Dedifferentiated amniotic fluid mesenchymal stem cell (primary cell): Measurements from ENCODE around the gene SDR42E2.
"Not testable (repeated sequence)": the region's sequence is repeated elsewhere in the genome, so short reads cannot be mapped to it uniquely, and the experiment has no call there.

Experiments used
- DNase-seq: peaks from one replicate; pipeline ENCODE4 v3.0.0-alpha.2; 2016; ENCODE audit errors: extremely low spot score

SDR42E2 gene

DNA sequence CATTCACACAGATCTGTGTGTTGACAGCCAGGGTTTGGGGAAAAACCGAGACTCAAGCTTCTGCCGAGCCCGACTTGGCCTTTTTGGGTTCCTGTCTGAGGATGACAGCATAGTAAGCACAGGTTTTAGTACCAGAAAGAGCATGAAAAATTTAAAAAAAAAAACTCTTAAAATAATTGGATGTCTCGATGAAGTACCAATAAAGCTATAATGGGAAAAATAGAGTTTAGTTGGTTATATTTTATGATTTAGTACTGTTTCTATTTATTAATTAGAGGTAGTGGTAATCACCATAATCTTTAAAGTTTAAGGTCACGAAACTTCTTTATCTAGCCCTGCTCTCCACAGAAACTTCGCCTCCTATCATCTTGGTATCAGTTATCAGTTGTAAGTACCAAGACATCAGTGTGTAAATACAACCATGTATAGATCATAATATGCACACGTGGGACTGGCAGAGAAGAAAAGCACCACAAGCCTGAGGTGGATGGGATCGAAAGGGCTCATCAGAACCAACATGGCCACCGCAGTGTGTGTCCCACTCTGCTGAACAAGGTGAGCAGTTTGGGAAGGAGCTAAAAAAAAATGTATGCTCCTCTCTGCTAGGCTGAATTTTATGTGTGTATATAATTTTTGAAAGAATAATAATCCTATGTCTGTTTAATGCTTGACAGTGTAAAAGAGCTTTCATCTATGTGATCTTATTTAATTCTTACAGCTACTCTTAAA lies 29.4 kb downstream of the SDR42E2 start:
- no peak for DNase-seq

- peak; percentile 96 for DNase-seq
Measured at GRCh38 chr16:22192261-22193062, 30.2 kb downstream of the SDR42E2 start.

DNA sequence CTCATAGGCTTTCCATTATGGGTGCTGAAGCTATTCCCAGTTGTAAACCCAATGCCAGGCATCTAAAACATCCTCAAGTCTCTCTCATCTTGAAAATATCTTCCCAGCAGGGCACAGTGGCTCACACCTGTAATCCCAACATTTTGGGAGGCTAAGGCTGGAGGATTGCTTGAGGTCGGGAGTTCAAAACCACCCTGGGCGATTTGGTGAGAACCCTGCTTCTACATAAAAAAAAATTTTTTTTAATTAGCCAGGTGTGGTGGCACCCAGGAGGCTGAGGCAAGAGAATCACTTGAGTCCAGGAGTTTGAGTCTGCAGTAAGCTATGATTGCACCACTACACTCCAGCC lies 30.7 kb downstream of the SDR42E2 start:
- no peak for DNase-seq

DNA sequence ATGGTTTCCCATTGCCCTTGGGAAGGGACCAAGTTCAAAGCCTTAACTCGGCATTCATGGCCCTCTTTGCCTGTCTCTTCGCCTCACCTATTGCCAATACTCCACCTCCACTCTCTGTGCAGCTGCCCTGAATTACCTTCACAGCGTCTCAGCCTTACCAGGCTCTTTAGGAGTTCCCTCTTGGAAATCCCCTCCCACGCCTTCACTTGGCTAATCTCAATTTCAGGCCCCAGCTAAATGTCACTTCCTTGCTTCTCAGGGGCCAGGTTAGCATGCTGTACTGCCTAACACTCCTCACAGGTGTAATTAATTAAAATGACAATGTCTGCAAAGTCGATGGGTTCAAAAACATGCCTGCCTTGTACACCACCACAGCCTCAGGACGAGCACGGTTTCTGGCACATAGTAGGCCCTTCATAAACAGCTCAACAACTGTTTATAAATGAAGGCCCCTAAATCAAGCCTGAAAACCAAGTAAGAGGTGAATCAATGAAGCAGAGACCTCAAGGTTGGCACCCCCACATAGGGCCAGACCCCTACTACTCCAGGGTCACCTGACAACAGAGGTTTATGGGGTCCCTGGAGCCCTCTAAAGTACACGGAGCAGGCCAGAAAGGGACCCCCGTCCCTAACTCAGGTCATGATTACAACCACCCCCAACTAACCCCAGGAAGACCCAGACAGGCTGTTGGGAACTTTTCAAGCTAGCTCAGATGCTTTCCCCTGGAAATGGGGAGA lies 32.6 kb downstream of the SDR42E2 start:
- no peak for DNase-seq

DNA sequence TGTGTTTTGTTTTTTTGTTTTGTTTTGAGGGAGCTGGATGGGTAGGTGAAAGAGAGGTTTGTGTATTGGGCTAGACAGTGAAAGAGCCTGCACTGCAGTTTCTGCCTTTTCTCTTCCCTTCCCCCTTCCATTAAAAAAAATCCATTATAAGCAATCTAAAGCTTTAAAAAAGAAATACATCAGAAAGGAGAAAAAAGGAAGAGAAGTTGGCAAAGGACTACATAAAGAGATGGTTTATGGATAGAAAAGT lies 33.1 kb downstream of the SDR42E2 start:
- no peak for DNase-seq

- peak; percentile 80 for DNase-seq
Measured at GRCh38 chr16:22195695-22196558, 33.6 kb downstream of the SDR42E2 start.

DNA sequence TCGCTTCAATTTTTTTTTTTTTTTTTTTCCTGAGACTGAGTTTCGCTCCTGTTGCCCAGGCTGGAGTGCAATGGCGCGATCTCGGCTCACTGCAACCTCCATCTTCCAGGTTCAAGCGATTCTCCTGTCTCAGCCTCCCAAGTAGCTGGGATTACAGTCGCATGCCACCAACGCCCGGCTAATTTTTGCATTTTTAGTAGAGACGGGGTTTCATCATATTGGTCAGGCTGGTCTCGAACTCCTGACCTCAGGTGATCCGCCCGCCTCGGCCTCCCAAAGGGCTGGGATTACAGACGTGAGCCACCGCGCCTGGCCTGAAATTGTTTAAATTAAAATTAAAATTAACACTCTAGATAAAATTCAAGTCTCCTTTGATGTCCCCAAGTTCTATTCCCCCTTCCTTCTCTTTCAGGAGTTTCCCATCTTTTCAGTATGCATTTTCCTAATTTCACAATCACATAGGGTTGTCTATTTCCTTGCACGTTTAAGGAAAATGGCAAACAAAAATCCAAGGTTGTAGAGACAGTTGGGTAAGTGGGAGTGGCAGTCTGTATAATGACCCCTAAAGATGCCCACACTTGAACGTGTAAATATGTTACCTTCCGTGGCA lies 34.4 kb downstream of the SDR42E2 start:
- DNase-seq = not testable (repeated sequence)

- DNase-seq = no peak
Measured at GRCh38 chr16:22198547-22199293, 36.4 kb downstream of the SDR42E2 start.

- DNase-seq = no peak
Measured at GRCh38 chr16:22202261-22202637, 39.9 kb downstream of the SDR42E2 start.

- DNase-seq = no peak
Measured at GRCh38 chr16:22203091-22203490, 40.8 kb downstream of the SDR42E2 start.

GRCh38 chr16:22204091-22204655 lies 41.9 kb downstream of the SDR42E2 start:
- no peak for DNase-seq

DNA sequence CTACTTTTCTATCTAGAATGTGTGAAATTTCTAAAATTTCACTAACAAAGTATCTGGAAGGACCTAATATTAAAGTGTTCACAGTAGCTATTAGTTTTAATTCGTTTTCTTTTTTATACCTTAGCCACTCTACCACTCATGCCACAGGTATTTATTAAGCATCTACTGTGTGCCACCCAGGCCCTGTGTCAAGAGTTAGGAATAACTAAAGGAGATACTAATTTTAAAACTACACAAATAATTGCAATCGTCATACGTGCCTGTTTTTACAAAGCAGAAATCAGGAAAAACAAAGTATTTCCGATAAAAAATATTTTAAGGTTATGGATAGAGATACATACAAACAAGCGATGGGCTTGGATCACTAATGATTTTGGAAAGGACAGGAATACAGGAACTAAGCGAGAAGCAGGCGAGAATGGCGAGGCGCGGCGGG lies 43.3 kb downstream of the SDR42E2 start:
- DNase-seq = no peak

GRCh38 chr16:22206013-22206841 lies 43.9 kb downstream of the SDR42E2 start, which contains the start of gene EEF2K:
Gene EEF2K (plus strand): TSS chr16:22206278. CDS start chr16:22225730, 19,452 bp downstream.
- DNase-seq = peak; percentile 89

DNA sequence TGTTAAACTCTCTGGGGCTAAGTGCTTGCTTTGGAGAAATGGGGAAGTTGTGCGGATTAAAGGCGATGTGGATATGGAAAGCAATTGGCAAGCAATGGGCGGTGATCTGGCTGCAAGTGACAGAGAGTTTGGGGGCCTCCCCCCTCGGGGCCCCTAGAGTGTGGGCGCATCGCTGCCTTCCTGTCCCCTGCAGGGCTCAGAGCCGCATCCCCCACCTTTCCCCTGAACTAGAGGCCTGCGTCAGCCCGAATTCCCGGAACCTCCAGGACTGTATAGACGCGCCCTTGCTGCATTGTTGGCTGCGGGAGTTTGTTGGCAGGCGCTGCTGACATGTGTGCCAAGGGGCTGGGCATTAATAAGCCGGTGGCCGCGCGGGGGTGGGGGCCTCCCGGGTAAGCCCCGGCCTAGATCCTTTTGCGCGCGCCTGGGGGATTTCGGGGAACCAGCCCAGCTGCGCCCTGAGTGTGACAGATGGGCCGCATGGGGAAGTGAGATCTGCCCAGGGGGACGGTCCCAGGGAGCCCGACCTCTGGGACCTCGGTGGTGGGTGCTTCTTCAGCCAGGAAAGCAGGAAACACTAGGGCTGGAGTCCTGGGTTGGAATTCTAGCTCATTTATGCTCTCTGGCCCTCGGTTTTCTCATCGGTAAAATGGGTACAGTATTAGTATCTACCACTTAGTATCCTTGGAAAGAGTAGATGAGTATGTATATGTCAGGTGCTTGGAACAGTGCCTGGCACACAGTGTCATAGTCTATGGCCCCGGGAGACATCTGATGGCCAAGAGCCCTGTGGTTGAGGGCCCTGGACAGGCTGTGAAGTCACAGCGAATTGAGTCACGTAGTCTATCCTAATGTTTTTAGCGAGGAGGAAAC lies 44.8 kb downstream of the SDR42E2 start:
- peak; percentile 75 for DNase-seq

GRCh38 chr16:22207715-22208360 lies 45.5 kb downstream of the SDR42E2 start:
- DNase-seq = no peak

GRCh38 chr16:22210285-22210684 lies 48.0 kb downstream of the SDR42E2 start:
- no peak for DNase-seq

DNA sequence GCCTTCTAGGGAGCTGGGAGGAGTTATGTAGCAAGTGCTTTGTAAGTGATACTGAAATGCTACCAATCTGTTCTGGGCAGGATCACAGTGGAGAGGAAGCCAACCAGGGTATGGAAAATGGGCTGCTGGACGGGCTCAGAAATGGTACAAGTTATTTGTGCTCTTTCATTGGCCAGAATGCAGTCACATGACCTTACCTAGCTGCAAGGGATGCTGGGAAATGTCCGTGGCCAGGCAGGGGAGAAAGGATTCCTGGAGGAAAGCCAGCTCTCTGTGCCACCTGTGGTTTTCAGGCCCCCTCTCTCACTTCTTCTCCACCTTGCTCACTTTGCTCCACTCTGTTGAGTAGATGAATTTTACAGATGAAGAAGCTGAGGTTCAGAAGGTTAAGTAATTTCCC lies 48.5 kb downstream of the SDR42E2 start:
- no peak for DNase-seq

GRCh38 chr16:22213236-22213635 lies 50.9 kb downstream of the SDR42E2 start:
- no peak for DNase-seq
